ENCODE data around the gene THSD7A. TPM values are rescaled to one million over a fixed set of nuclear protein-coding genes. Genes with fewer than 3 reads are reported as not detected.

The THSD7A gene
- polyA plus RNA-seq, 1 donor (not counting 4 experiments of a cell fraction or from before 2014, with no cell fraction given), result not detected

- Histone ChIP-seq H3K9ac (ENCODE audit: control insufficient read depth, extremely low read depth, insufficient read depth, low read length) (no peak overlapping the region), H3K27ac (ENCODE audit: control insufficient read depth, insufficient read depth, low read length) (no peak overlapping the region), H4K20me1 (ENCODE audit: control insufficient read depth, extremely low read depth, insufficient read depth, low read length) (no peaks in the 10 kb centered on the region), H3K4me3 (ENCODE audit: control insufficient read depth in 2 of 3, extremely low read depth in 1 of 3, insufficient read depth in 2 of 3, low read depth in 1 of 3, low read length in 3 of 3) (no peak overlapping the region), H3K9me1 (ENCODE audit: control insufficient read depth, extremely low read depth, insufficient read depth, low read length) (no peaks in the 10 kb centered on the region), H3K36me3 (ENCODE audit: control insufficient read depth in 2 of 2, extremely low read depth in 1 of 2, insufficient read depth in 2 of 2, low read length in 2 of 2) (no peaks in the 10 kb centered on the region), H2AFZ (ENCODE audit: control insufficient read depth, low read length) (no peak overlapping the region), H3K9me3 (ENCODE audit: control insufficient read depth, low read depth, low read length) (no peaks in the 10 kb centered on the region), H3K79me2 (ENCODE audit: control insufficient read depth, insufficient read depth, low read length) (no peaks in the 10 kb centered on the region), H3K4me1 (ENCODE audit: control insufficient read depth, extremely low read depth, insufficient read depth, low read length) (no peaks in the 10 kb centered on the region), H3K4me2 (ENCODE audit: control insufficient read depth, extremely low read depth, insufficient read depth, low read depth, low read length) (no peak overlapping the region), H3K27me3 (ENCODE audit: control insufficient read depth, extremely low read depth, insufficient read depth, low read length) (no peaks in the 10 kb centered on the region)
- no peak for TF ChIP-seq EZH2 (IDR thresholded peaks at IDR 0.05; ENCODE audit: low read length)
- TF ChIP-seq CTCF (optimal IDR thresholded peaks at IDR 0.05 in 1 of 3, IDR thresholded peaks at IDR 0.05 in 1 of 3, conservative IDR thresholded peaks at IDR 0.05 in 1 of 3; ENCODE audit: extremely low read depth in 1 of 3, insufficient read depth in 2 of 3, low read length in 3 of 3), result no peak
- FAIRE-seq (no peak), DNase-seq (ENCODE audit: low read depth, low spot score) (no peak)
- dilution Hi-C loops (cut with MboI; ENCODE audit: extremely low pct_ligation_motif_present, low sequenced_read_pairs), result no loop called here
Measured at GRCh38 chr7:11749629-11750028, 82.4 kb downstream of the THSD7A start.

- Histone ChIP-seq H3K9me3 (ENCODE audit: control insufficient read depth, low read depth, low read length) (no peaks in the 10 kb centered on the region), H3K36me3 (ENCODE audit: control insufficient read depth in 2 of 2, extremely low read depth in 1 of 2, insufficient read depth in 2 of 2, low read length in 2 of 2) (no peaks in the 10 kb centered on the region), H3K79me2 (ENCODE audit: control insufficient read depth, insufficient read depth, low read length) (no peaks in the 10 kb centered on the region), H3K4me3 (ENCODE audit: control insufficient read depth in 2 of 3, extremely low read depth in 1 of 3, insufficient read depth in 2 of 3, low read depth in 1 of 3, low read length in 3 of 3) (no peak overlapping the region), H2AFZ (ENCODE audit: control insufficient read depth, low read length) (no peak overlapping the region), H3K4me1 (ENCODE audit: control insufficient read depth, extremely low read depth, insufficient read depth, low read length) (no peaks in the 10 kb centered on the region), H3K27ac (ENCODE audit: control insufficient read depth, insufficient read depth, low read length) (no peak overlapping the region), H3K9ac (ENCODE audit: control insufficient read depth, extremely low read depth, insufficient read depth, low read length) (no peak overlapping the region), H3K27me3 (ENCODE audit: control insufficient read depth, extremely low read depth, insufficient read depth, low read length) (no peaks in the 10 kb centered on the region), H3K4me2 (ENCODE audit: control insufficient read depth, extremely low read depth, insufficient read depth, low read depth, low read length) (no peak overlapping the region), H3K9me1 (ENCODE audit: control insufficient read depth, extremely low read depth, insufficient read depth, low read length) (no peaks in the 10 kb centered on the region), H4K20me1 (ENCODE audit: control insufficient read depth, extremely low read depth, insufficient read depth, low read length) (no peaks in the 10 kb centered on the region)
- no peak for DNase-seq (ENCODE audit: low read depth, low spot score)
- TF ChIP-seq CTCF (optimal IDR thresholded peaks at IDR 0.05 in 1 of 3, IDR thresholded peaks at IDR 0.05 in 1 of 3, conservative IDR thresholded peaks at IDR 0.05 in 1 of 3; ENCODE audit: extremely low read depth in 1 of 3, insufficient read depth in 2 of 3, low read length in 3 of 3), result no peak
- no peak for TF ChIP-seq EZH2 (IDR thresholded peaks at IDR 0.05; ENCODE audit: low read length)
- no peak for FAIRE-seq
- dilution Hi-C loops (cut with MboI; ENCODE audit: extremely low pct_ligation_motif_present, low sequenced_read_pairs), result no loop called here
Measured at GRCh38 chr7:11748884-11749283, 83.1 kb downstream of the THSD7A start.

Measured in keratinocyte (primary cell).